H9 (cell line): ENCODE results near the gene CBX8. TPM values are rescaled to one million over a fixed set of nuclear protein-coding genes. Genes with fewer than 3 reads are reported as not detected.

Experiments used
- DNase-seq: peaks from one replicate; pipeline ENCODE4 v3.0.0-alpha.2; 2017
- H2AFZ ChIP-seq: one replicate; pipeline ENCODE4 v1.6.1; 2013; ENCODE audit warnings: mild to moderate bottlenecking, low read length, control low read depth, moderate library complexity
- H2AK5ac ChIP-seq: 2 replicates; pipeline ENCODE4 v1.6.1; 2013; ENCODE audit warnings: low read length, control low read depth, mixed read lengths; ENCODE audit not compliant: insufficient read length
- H2BK120ac ChIP-seq: one replicate; pipeline ENCODE4 v1.6.1; 2013; ENCODE audit warnings: low read depth, mild to moderate bottlenecking, low read length, control low read depth, inconsistent platforms; ENCODE audit not compliant: poor library complexity, severe bottlenecking
- H2BK12ac ChIP-seq: 2 replicates; pipeline ENCODE4 v1.6.1; 2013; ENCODE audit warnings: low read length, control low read depth, mixed read lengths, low read depth; ENCODE audit not compliant: insufficient read length
- H2BK15ac ChIP-seq: 2 replicates; pipeline ENCODE4 v1.6.1; 2013; ENCODE audit warnings: low read depth, low read length, control low read depth
- H2BK20ac ChIP-seq: one replicate; pipeline ENCODE4 v1.6.1; 2013; ENCODE audit warnings: low read depth, mild to moderate bottlenecking, low read length, control low read depth, inconsistent platforms; ENCODE audit not compliant: poor library complexity, severe bottlenecking
- H2BK5ac ChIP-seq: 2 replicates; pipeline ENCODE4 v1.6.1; 2013; ENCODE audit warnings: low read length, control low read depth, mixed read lengths; ENCODE audit not compliant: insufficient read length
- H3K14ac ChIP-seq: 2 replicates; pipeline ENCODE4 v1.6.1; 2013; ENCODE audit warnings: low read length, control low read depth; ENCODE audit not compliant: insufficient read depth
- H3K18ac ChIP-seq: 2 replicates; pipeline ENCODE4 v1.6.1; 2013; ENCODE audit warnings: low read depth, mild to moderate bottlenecking, mixed read lengths, low read length, control low read depth; ENCODE audit not compliant: insufficient read length
- H3K23ac ChIP-seq: 2 replicates; pipeline ENCODE4 v1.6.1; 2013; ENCODE audit warnings: low read length, control low read depth, mixed read lengths, low read depth; ENCODE audit not compliant: insufficient read length
- H3K23me2 ChIP-seq: 2 replicates; pipeline ENCODE4 v1.6.1; 2013; ENCODE audit warnings: low read depth, mild to moderate bottlenecking, mixed read lengths, low read length, control low read depth; ENCODE audit not compliant: insufficient read length, poor library complexity, severe bottlenecking
- H3K27ac ChIP-seq: 2 replicates; pipeline ENCODE4 v1.5.1; 2013; ENCODE audit warnings: low read length, control low read depth, mixed read lengths, low read depth; ENCODE audit not compliant: insufficient read length
- H3K27me3 ChIP-seq: 2 replicates; pipeline ENCODE4 v1.6.1; 2013; ENCODE audit warnings: low read length, control low read depth, inconsistent platforms; ENCODE audit not compliant: insufficient read depth
- H3K4ac ChIP-seq: 2 replicates; pipeline ENCODE4 v1.6.1; 2013; ENCODE audit warnings: low read depth, mild to moderate bottlenecking, control low read depth, inconsistent platforms, low read length, moderate library complexity
- H3K4me1 ChIP-seq: 2 replicates; pipeline ENCODE4 v1.6.1; 2013; ENCODE audit warnings: low read length, control low read depth, inconsistent platforms; ENCODE audit not compliant: insufficient read depth
- H3K4me2 ChIP-seq: 2 replicates; pipeline ENCODE4 v1.6.1; 2013; ENCODE audit warnings: low read length, control low read depth, mixed read lengths; ENCODE audit not compliant: insufficient read length, insufficient read depth
- H3K56ac ChIP-seq: 2 replicates; pipeline ENCODE4 v1.6.1; 2013; ENCODE audit warnings: low read depth, mild to moderate bottlenecking, mixed read lengths, low read length, control low read depth; ENCODE audit not compliant: insufficient read length
- H3K79me1 ChIP-seq: 2 replicates; pipeline ENCODE4 v1.6.1; 2013; ENCODE audit warnings: low read depth, mild to moderate bottlenecking, moderate library complexity, low read length, control low read depth, inconsistent platforms; ENCODE audit not compliant: insufficient read depth, poor library complexity, severe bottlenecking
- H3K79me2 ChIP-seq: 2 replicates; pipeline ENCODE4 v1.6.1; 2013; ENCODE audit warnings: low read length, control low read depth, inconsistent platforms; ENCODE audit not compliant: insufficient read depth
- H3K9ac ChIP-seq: 2 replicates; pipeline ENCODE4 v1.6.1; 2013; ENCODE audit warnings: low read length, control low read depth, mixed read lengths; ENCODE audit not compliant: insufficient read length; ENCODE audit errors: extremely low read depth
- H3K9me3 ChIP-seq: one replicate; pipeline ENCODE4 v1.6.1; 2013; ENCODE audit warnings: low read depth, low read length, inconsistent platforms; ENCODE audit not compliant: control insufficient read depth
- H3T11ph ChIP-seq: one replicate; pipeline ENCODE4 v1.6.1; 2013; ENCODE audit warnings: mild to moderate bottlenecking, low read length, control low read depth, inconsistent platforms
- H4K20me1 ChIP-seq: one replicate; pipeline ENCODE4 v1.6.1; 2013; ENCODE audit not compliant: control insufficient read depth, insufficient read length, insufficient read depth
- H4K5ac ChIP-seq: 2 replicates; pipeline ENCODE4 v1.6.1; 2013; ENCODE audit warnings: low read depth, mild to moderate bottlenecking, mixed read lengths, low read length, control low read depth; ENCODE audit not compliant: insufficient read length
- H4K8ac ChIP-seq: replicated peaks from 2 replicates; pipeline ENCODE4 v1.6.1; 2013; ENCODE audit warnings: low read length, control low read depth, mixed read lengths, low read depth; ENCODE audit not compliant: insufficient read length
- H4K91ac ChIP-seq: 2 replicates; pipeline ENCODE4 v1.6.1; 2013; ENCODE audit warnings: low read depth, mild to moderate bottlenecking, moderate library complexity, mixed read lengths, low read length, control low read depth; ENCODE audit not compliant: insufficient read length
- H3K27ac Mint-ChIP-seq, 3 experiments: 2 replicates in 2 of 3; 3 replicates in 1 of 3; pipeline ENCODE4 v1.8.0; 2020 to 2021; ENCODE audit warnings: mixed read lengths in 3 of 3, mild to moderate bottlenecking in 1 of 3, moderate library complexity in 1 of 3
- H3K27me3 Mint-ChIP-seq: 2 replicates; pipeline ENCODE4 v1.8.0; 2021; ENCODE audit warnings: low read depth, mild to moderate bottlenecking, moderate library complexity, mixed read lengths
- H3K36me3 Mint-ChIP-seq, 3 experiments: 2 replicates in 2 of 3; 3 replicates in 1 of 3; pipeline ENCODE4 v1.8.0; 2020 to 2021; ENCODE audit warnings: low read depth in 3 of 3, mixed read lengths in 3 of 3; ENCODE audit not compliant: insufficient read depth in 1 of 3
- H3K4me1 Mint-ChIP-seq, 2 experiments: 2 replicates each; pipeline ENCODE4 v1.8.0; 2020; ENCODE audit warnings: mixed read lengths in 2 of 2
- H3K4me3 Mint-ChIP-seq, 2 experiments: 2 replicates in 1 of 2; 3 replicates in 1 of 2; pipeline ENCODE4 v1.8.0; 2020 to 2021; ENCODE audit warnings: mild to moderate bottlenecking in 2 of 2, mixed read lengths in 2 of 2, moderate library complexity in 1 of 2
- H3K9me3 Mint-ChIP-seq, 2 experiments: 2 replicates in 1 of 2; 3 replicates in 1 of 2; pipeline ENCODE4 v1.8.0; 2020; ENCODE audit warnings: mild to moderate bottlenecking in 2 of 2, mixed read lengths in 2 of 2, moderate library complexity in 1 of 2
- WGBS: extraction: QIAGEN DNeasy Blood & Tissue Kit; methylation state at CpG from one replicate; pipeline ENCODE4 v1.1.7; 2013; ENCODE audit warnings: missing lambda C conversion rate, low lambda C conversion rate, mixed read lengths; ENCODE audit not compliant: insufficient read length; ENCODE audit errors: extremely low coverage; 5-methylcytosine and 5-hydroxymethylcytosine counted together
- total RNA-seq: library from RNA; stranded (reverse); gene quantifications from 2 replicates; pipeline ENCODE4 v1.2.1, GENCODE V29; 2021
- TF ChIP-seq, protein P1 (sequence below): fragments of 200-600 bp; sonication (generic); conservative IDR thresholded peaks from 3 replicates; pipeline ENCODE4 v1.8.0; 2021; ENCODE audit warnings: antibody characterized with exemption, mild to moderate bottlenecking

CBX8 gene
- total RNA-seq, 1 experiment from 2014 or later = 1.2 TPM

DNA sequence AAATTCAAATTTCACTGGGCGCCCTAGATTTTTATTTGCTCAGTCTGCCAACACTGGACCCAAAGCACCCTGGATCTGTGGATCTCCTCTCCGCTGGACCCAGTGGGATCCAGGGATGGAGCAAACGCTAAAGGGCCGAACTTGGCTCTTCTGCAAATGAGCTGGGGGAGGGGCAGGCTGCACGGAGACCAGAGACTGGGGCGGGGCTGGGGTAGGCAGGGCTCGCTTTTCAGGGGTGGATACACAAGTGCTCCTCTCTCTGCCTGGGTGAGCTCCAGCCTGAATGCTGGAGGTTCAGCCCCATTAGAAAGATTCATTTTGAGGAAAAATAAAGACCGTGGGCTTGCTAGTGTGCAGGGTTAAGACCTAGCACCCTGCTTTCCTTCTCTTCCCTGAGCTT, 33.4 kb upstream of the CBX8 start:
- H3K9me3 Mint-ChIP-seq = peaks cover 4 to 6% of the 10 kb centered on the region in 2 experiments; a peak in 3 of 5 replicates
- no peaks in the 10 kb centered on the region for H3K79me2 ChIP-seq
- no CpG with 5 or more reads among the region's 8 CpGs for WGBS
- H3K4me1 Mint-ChIP-seq = peaks cover 24 to 34% of the 10 kb centered on the region in 2 experiments
- peak; percentile 68 for DNase-seq
- no peak overlapping the region for H2BK20ac ChIP-seq
- no peaks in the 10 kb centered on the region for H3K79me1 ChIP-seq
- H3K56ac ChIP-seq = no peak overlapping the region
- H3K23ac ChIP-seq = no peak overlapping the region
- H3K9me3 ChIP-seq = no peaks in the 10 kb centered on the region
- H4K8ac ChIP-seq = no peak overlapping the region
- no peak overlapping the region for H2AK5ac ChIP-seq
- no peak overlapping the region for H4K5ac ChIP-seq
- H3K27ac Mint-ChIP-seq = no peak overlapping the region
- peaks cover 62% of the 10 kb centered on the region for H3K27me3 ChIP-seq
- no peaks in the 10 kb centered on the region for H4K20me1 ChIP-seq
- no peak overlapping the region for H3K18ac ChIP-seq
- H3K4me2 ChIP-seq = no peak overlapping the region
- no peak overlapping the region for H2BK120ac ChIP-seq
- no peak overlapping the region for H2BK15ac ChIP-seq
- peaks cover 99% of the 10 kb centered on the region for H3K27me3 Mint-ChIP-seq
- no peak overlapping the region for H3K14ac ChIP-seq
- H3K4me1 ChIP-seq = peaks cover 2% of the 10 kb centered on the region; the same call in 1 of the 2 replicates
- H3T11ph ChIP-seq = no peak overlapping the region
- H3K27ac ChIP-seq = no peak overlapping the region
- no peak overlapping the region for H2BK12ac ChIP-seq
- no peak overlapping the region for H2AFZ ChIP-seq
- H3K36me3 Mint-ChIP-seq = no peaks in the 10 kb centered on the region
- no peak overlapping the region for H3K4ac ChIP-seq
- TF ChIP-seq, protein P1, sequence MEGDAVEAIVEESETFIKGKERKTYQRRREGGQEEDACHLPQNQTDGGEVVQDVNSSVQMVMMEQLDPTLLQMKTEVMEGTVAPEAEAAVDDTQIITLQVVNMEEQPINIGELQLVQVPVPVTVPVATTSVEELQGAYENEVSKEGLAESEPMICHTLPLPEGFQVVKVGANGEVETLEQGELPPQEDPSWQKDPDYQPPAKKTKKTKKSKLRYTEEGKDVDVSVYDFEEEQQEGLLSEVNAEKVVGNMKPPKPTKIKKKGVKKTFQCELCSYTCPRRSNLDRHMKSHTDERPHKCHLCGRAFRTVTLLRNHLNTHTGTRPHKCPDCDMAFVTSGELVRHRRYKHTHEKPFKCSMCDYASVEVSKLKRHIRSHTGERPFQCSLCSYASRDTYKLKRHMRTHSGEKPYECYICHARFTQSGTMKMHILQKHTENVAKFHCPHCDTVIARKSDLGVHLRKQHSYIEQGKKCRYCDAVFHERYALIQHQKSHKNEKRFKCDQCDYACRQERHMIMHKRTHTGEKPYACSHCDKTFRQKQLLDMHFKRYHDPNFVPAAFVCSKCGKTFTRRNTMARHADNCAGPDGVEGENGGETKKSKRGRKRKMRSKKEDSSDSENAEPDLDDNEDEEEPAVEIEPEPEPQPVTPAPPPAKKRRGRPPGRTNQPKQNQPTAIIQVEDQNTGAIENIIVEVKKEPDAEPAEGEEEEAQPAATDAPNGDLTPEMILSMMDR = no peak
- H3K23me2 ChIP-seq = peaks cover 8% of the 10 kb centered on the region
- no peak overlapping the region for H3K9ac ChIP-seq
- H4K91ac ChIP-seq = no peak overlapping the region
- no peak overlapping the region for H3K4me3 Mint-ChIP-seq
- H2BK5ac ChIP-seq = no peak overlapping the region
